Stimulated activated CD8-positive, alpha-beta memory T cell treated with anti-CD3 and anti-CD28 coated beads, Interleukin-15, amount 100 ng/mL, for 24 hours (primary cell): ENCODE measurements around the gene VAV1.
A peak's percentile ranks its signal among the peaks of the same experiment; 100 is the strongest.

ENCODE experiments used
- DNase-seq: peaks from one replicate; pipeline ENCODE4 v3.0.0-alpha.2; 2020; ENCODE audit warnings: low read depth

The VAV1 gene

GRCh38 chr19:6772028-6772865, at the start of gene VAV1:
VAV1 (plus strand) TSS chr19:6772708; CDS start chr19:6772808, 100 bp downstream.
- DNase-seq = peak; percentile 45

DNA sequence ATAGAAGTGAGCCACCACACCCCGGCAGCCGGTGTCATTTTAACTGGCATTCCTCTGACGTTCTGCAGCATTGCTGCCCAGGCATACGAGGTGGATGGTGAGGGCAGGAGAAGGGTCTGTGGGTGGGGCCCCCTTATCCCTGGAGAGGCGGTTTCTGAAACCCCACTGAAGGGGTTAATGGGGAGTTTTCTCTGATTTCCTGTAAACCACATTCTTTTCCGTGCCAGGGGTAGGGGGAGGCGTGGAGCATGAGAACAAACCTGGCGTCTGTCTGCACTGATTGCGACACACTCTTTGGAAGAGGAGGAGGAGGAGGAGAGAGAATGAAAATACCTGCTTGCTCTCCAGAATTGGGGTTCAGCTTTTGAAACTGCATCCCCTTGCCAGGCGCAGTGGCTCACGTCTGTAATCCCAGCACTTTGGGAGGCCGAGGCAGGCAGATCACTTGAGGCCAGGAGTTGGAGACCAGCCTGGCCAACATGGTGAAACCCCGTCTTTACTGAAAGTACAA, 49.3 kb upstream of the VAV1 start:
- DNase-seq = no peak

DNA sequence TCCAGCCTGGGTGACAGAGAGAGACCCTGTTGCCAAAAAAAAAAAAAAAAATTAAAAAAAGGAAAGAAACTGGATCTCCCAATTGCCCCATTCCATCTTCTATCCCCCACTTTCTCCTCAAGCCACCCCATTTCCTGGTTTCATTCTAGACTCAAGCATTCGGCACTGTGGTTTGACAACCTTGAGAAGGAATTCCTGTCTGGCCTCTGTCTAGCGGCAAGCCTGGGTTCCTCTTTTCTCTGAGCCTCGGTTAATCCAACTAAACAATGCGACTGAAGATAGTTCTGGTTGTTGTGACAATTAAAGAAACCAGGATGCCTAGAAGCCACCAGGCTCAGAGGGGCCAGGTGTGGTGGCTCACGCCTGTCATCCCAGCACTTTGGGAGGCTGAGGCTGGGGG, 48.8 kb upstream of the VAV1 start:
- no peak for DNase-seq

DNA sequence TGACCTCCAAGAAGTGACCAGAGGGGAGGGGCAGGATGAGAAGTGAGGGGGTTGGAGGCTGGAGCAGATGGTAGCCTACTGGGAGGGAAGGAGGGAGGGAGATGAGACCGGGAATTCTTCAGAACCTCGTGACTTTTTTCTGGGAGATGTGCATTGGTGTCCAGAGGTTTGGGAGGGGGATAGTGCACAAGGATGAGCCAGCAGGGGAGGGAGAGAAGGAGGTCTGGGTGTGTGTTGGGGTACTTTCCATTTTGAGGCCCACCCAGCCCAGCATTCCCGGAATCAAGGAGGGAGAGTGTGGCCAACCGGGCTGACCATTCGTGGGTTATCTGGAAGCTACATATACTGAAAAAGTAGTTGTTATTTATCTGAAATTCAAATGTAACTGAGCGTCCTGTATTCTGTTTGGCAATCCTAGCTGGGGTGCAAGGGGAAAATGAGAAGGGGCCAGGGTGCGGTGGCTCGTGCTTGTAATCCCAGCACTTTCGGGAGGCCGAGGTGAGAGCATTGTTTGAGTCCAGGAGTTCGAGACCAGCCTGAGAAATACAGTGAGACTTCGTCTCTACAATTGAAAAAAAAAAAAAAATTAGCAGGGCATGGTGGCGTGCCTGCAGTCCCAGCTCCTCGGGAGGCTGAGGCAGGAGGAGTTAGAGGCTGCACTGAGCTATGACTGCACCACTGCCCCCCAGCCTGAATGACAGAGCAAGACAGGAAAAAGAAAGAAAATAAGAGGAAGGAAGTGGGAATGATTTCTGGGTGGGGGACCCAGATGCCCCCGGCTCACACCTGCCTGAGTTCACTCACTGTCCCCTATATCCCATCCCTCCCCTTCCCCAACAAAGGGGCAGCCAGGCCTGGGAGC, 47.6 kb upstream of the VAV1 start:
- no peak for DNase-seq

DNA sequence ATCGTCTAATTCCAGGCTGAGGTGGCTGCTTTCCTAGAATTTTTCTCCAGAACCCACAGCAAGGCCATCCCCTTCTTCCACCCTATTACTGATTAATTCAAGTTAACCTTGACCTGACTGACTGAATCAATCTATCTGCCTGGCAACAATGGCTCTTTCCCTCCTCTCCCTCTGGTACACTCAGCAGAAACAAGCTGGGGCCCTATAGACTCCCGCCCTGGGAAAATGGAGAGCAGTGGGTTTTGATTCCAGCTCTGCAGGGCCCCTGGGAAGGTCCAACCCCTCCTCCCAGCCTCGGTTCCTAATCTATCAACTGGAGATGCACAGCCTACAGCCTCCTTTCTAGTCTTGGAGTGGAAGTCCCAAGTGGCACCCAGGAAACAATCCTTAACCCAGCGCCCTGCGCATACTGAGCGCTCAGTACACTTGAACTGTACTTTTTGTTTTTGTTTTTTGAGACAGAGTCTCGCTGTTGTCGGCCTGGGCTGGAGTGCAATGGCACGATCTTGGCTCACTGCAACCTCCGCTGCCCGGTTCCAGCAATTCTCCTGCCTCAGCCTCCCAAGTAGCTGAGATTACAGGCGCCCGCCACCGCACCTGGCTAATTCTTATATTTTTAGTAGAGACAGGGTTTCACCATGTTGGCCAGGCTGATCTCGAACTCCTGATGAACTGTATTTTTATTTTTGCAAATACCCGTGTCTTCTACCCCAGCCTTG, 46.8 kb upstream of the VAV1 start:
- DNase-seq = no peak

GRCh38 chr19:6728346-6728745, 44.2 kb upstream of the VAV1 start:
- DNase-seq = no peak

DNA sequence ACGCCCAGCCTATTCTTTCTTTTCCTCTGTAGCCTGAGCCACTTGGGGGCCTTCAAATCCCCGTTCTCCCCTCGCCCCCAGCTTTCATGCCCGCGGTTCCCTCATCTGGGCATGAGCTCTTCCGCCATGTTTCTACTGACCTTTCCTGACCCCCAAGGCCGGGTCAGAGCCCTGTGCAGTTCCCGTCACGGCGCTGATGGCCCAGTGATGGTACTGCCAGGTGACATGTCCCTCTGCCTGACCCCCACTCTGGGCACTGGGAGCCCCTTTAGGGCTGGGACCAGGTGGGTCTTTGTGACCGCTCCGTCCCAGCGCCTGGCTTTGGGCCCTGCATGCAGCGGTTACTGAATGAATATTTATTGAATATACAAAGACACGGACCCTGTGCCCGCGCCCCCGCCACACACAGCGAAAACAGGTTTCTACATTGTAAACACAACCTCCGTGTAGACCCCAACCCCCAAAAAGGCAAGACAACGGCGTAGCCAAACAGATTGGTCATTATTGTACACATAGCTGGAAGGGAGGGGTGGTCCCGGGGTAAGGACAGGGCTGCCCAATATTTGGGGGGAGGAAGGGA, 42.8 kb upstream of the VAV1 start:
- DNase-seq = no peak

- DNase-seq = no peak
Observed at GRCh38 chr19:6730153-6730804, 42.2 kb upstream of the VAV1 start.

DNA sequence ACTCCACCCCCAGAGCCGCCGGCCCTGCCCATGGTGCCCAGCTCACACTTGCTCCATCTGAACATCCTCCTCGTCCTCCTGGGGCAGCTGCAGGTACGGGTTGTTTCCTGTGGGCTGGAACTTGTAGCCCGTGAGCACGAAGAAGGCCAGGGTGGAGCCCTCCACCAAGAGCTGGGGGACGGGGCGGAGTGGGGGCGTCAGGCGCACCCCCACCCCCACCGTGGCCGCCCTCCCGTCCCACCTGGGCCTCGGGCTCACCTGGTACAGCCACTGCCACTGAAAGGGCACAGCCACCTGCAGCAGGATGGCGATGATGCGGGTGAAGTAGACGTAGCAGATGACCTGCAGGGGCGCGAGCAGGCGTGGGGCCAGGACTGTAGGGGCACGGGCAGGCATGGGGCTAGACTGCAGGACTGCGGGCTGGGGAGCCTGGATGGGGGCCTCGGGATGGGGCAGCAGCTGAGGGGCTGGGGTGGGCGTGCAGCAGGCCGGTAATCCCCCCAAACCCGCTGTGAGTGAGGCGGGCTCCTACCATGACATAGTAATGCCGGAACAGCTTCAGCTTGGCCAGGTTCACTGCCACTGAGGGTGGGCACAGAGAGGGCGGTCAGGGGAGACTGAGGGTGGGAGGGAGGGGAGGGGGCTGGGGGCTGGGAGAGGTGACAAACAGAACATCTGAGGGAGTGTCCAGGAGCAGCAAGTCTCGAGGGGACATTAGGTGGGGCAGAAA, 41.4 kb upstream of the VAV1 start:
- no peak for DNase-seq

GRCh38 chr19:6731822-6732221, 40.7 kb upstream of the VAV1 start:
- DNase-seq = no peak

GRCh38 chr19:6732803-6733337, 39.6 kb upstream of the VAV1 start:
- DNase-seq = no peak

- DNase-seq = no peak
Observed at GRCh38 chr19:6733338-6734095, 39.0 kb upstream of the VAV1 start.

GRCh38 chr19:6734096-6734696, 38.3 kb upstream of the VAV1 start:
- no peak for DNase-seq

DNA sequence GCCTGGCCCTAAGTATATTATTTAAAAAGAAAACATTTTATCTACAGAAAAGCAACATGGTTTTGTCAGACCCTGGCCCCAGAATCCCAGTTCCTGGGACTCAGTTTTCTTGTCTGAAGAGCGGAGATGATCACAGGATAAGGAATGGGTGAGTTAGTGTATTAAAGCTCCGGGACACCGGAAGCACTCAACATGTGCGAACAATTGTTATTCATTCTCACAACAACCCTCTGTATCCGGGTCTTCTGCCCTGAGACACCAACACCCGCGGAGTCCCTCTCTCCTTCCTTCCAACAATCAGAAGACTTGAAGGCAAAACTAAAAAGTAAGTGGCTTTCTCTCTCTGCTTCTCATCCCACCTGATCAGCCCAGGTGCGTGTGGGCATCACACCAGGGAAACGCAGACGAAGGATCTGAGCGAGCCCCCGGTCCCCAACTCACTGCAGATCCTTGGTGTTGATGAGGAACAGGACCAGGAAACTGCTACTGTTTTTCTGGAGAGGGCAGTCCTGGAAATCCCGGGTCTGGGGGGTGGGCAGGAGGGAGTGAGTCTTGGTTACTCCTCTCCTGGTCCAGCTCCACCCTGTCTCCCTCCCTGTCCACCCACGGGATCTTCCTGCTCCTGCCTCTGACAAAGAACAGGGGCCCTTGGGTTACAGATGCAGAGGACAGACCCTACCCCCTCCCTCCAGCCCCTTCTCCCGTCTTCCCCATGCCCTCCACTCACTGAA, 37.2 kb upstream of the VAV1 start:
- DNase-seq = no peak

DNA sequence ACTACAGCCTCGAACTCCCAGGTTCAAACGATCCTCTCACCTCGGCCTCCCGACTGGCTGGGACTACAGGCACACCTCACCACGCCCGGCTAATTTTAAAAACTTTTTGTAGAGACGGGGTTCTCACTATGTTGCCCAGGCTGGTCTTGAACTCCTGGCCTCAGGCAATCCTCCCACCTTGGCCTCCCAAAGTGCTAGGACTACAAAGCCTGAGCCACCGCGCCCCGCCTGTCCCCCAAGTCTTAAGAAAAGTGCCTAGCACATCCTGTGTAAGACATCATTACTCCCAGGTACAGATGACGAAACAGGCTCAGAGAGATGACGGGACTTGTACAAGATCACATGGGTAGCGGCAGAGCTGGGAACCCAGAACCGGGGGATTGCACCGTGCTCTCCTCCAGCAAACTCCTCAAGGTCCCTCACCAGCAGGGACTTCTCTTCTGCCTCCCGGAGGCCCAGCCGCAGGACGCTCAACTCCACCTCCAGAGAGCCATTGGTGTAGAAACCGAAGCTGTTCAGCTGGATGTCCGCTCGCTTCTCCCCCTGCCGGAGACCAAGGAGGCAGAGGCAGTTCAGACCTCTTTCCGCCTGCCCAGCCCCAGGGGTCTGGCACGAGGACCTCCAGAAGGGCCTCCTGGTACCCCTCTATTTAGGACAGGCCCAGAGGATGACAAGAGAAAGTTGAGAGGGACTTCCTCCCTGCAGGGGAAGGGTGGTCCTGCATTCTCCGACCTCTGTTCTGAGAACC, 36.2 kb upstream of the VAV1 start:
- DNase-seq = peak; percentile 35

DNA sequence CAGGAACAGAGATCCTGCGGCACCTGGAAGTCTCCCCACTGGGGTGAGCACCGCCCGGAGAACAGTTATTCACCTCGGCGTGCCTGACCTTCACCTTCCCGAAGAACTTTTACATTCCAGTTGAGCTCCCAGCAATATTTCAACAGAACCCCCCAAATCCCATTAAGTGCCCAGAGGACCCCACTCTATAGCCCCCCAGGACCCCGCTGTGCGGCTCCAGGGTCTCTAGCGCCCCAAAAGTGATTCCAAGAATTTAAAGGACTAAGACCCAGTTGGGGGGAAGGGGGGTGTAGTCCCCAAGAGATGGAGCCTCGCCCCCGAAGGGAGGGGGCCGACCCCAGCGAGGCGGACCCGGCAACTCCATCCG, 35.6 kb upstream of the VAV1 start:
- DNase-seq = no peak

DNA sequence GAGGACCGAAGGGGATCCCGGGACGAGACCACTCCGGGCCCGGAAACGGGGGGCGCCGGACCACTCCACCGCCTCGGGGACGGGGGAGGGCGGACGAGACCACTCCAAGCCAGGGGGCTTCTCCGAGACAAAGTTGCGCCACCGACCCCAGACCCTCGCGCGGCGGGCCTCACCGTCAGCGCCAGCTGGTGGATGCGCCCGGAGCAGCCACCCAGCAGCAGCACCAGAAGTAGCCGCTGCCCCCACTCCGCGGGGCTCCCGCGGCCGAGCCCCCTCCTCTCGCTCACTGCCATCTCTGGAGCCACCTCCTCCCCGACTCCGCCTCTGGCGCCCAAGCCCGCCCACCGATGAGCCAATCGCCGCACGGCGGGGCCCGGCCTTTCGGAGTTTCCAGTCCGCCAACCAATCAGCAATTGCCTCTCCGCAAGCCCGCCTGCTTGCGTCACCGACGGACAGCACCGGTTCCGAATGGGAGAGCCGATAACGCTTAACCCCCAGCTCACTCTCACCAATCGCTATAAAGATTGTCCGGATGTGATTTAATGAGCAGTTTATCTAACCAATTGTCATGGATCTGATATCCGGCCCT, 35.1 kb upstream of the VAV1 start, which contains the start of gene GPR108:
TSS of gene GPR108 (minus strand) at position 297 of the 589 bp plus-strand sequence. CDS start at position 293, 4 bp downstream.
- peak; percentile 95 for DNase-seq
